Tibial nerve (tissue), 4 donors: ENCODE measurements around the gene LONP1. TPM values are rescaled to one million over a fixed set of nuclear protein-coding genes. Genes with fewer than 3 reads are reported as not detected.

Source experiments
- DNase-seq, 2 donors: peaks; one replicate each; pipeline ENCODE4 v3.0.0-alpha.2; 2019; ENCODE audit warnings: low spot score in 2 of 2
- H3K27ac ChIP-seq, 4 donors: fragments of 200-600 bp; sonication (generic) in 3 of 4; one replicate each; pipeline ENCODE4 v1.5.1; 2017 to 2019; ENCODE audit warnings: mild to moderate bottlenecking in 1 of 4
- H3K27me3 ChIP-seq, 2 donors: fragments of 200-600 bp; sonication (generic) in 1 of 2; one replicate each; pipeline versions ENCODE4 v1.5.1 to v1.6.0; 2017 to 2019
- H3K36me3 ChIP-seq, 3 donors: fragments of 200-600 bp; sonication (generic); one replicate each; pipeline ENCODE4 v1.5.1; 2018 to 2019
- H3K4me1 ChIP-seq, 4 donors: fragments of 200-600 bp; sonication (generic) in 3 of 4; one replicate each; pipeline ENCODE4 v1.5.1; 2017 to 2019
- H3K4me3 ChIP-seq, 4 donors: fragments of 200-600 bp; sonication (generic) in 3 of 4; one replicate each; pipeline ENCODE4 v1.5.1; 2017 to 2019; ENCODE audit warnings: mild to moderate bottlenecking in 1 of 4, moderate library complexity in 1 of 4
- H3K9me3 ChIP-seq, 4 donors: fragments of 200-600 bp; sonication (generic) in 3 of 4; one replicate each; pipeline ENCODE4 v1.5.1; 2017 to 2019
- EP300 ChIP-seq, 2 donors: sonication (generic); formaldehyde crosslinking; IDR thresholded peaks; one replicate each; pipeline ENCODE4 v1.6.1; 2017; ENCODE audit warnings: antibody characterized with exemption in 2 of 2, mild to moderate bottlenecking in 1 of 2
- POLR2A ChIP-seq, 2 donors: fragments of 450-650 bp; IDR thresholded peaks; one replicate each; pipeline ENCODE4 v1.6.1; 2017; ENCODE audit warnings: antibody characterized with exemption in 2 of 2, mild to moderate bottlenecking in 2 of 2, moderate library complexity in 2 of 2
- WGBS, 2 donors: methylation state at CpG; one replicate each; pipeline ENCODE4 v1.1.5; 2018; 5-methylcytosine and 5-hydroxymethylcytosine counted together
- total RNA-seq, 4 donors: library from RNA; depleted of rRNA; stranded (reverse); fragments of >200 nt; gene quantifications; one replicate each; pipeline ENCODE4 v1.1.0, GENCODE V29; 2016
- TF ChIP-seq, protein P1 (sequence below), 5 experiments: fragments of 200-600 bp in 3 of 5; fragments of 450-650 bp in 2 of 5; sonication (generic) in 3 of 5; IDR thresholded peaks; one replicate each; pipeline ENCODE4 v1.5.1; 2016 to 2019; ENCODE audit warnings: antibody characterized with exemption in 5 of 5, mild to moderate bottlenecking in 3 of 5, moderate library complexity in 2 of 5

Gene LONP1
- total RNA-seq, 4 donors from 2014 or later: 107 to 116 (median 110) TPM

DNA sequence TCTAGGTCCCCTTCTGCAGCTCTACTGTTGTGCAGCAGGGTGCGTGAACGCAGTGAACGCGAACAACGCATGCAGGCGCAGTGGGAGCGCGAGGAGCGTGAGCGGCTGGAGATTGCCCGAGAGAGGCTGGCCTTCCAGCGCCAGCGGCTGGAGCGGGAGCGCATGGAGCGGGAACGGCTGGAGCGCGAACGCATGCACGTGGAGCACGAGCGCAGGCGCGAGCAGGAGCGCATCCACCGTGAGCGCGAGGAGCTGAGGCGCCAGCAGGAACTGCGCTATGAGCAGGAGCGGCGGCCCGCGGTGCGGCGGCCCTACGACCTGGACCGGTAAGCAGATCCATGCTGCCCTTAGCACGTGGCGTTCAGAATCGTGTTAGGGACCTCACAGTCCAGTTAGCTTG lies 58.5 kb downstream of the LONP1 start:
- peaks cover 4 to 100% (median 51%) of the 10 kb centered on the region in 3 donors for H3K36me3 ChIP-seq
- no peak overlapping the region for H3K4me3 ChIP-seq
- no peak for TF ChIP-seq EP300 (IDR thresholded peaks at IDR 0.05)
- no peak for TF ChIP-seq POLR2A (IDR thresholded peaks at IDR 0.05)
- TF ChIP-seq, protein P1, sequence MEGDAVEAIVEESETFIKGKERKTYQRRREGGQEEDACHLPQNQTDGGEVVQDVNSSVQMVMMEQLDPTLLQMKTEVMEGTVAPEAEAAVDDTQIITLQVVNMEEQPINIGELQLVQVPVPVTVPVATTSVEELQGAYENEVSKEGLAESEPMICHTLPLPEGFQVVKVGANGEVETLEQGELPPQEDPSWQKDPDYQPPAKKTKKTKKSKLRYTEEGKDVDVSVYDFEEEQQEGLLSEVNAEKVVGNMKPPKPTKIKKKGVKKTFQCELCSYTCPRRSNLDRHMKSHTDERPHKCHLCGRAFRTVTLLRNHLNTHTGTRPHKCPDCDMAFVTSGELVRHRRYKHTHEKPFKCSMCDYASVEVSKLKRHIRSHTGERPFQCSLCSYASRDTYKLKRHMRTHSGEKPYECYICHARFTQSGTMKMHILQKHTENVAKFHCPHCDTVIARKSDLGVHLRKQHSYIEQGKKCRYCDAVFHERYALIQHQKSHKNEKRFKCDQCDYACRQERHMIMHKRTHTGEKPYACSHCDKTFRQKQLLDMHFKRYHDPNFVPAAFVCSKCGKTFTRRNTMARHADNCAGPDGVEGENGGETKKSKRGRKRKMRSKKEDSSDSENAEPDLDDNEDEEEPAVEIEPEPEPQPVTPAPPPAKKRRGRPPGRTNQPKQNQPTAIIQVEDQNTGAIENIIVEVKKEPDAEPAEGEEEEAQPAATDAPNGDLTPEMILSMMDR (IDR thresholded peaks at IDR 0.05): no peak
- no peaks in the 10 kb centered on the region for H3K27me3 ChIP-seq
- no peaks in the 10 kb centered on the region for H3K4me1 ChIP-seq
- DNase-seq: no peak
- 97% methylated on average over 42 of the region's 42 CpGs for WGBS, 2 donors
- H3K27ac ChIP-seq: no peak overlapping the region
- H3K9me3 ChIP-seq: no peaks in the 10 kb centered on the region

DNA sequence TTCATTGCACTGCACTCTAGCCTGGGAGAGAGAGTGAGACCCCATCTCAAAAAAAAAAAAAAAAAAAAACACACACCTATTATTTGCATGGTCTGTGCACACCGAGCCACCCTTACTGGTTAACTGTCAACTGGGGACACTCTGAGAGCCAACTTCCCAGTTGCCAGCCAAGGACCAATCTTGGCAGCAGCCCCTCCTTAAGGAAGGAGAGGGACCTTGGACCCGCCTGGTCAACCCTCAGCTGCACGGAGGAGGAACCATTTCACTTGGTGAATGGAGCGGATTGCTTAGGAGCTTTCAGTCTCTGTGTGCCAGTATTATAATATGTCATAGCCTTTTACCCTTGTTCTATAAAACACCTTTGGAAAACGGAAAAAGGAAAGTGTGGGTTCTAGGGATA lies 64.5 kb downstream of the LONP1 start:
- peaks cover 4 to 100% (median 43%) of the 10 kb centered on the region in 3 donors for H3K36me3 ChIP-seq

DNA sequence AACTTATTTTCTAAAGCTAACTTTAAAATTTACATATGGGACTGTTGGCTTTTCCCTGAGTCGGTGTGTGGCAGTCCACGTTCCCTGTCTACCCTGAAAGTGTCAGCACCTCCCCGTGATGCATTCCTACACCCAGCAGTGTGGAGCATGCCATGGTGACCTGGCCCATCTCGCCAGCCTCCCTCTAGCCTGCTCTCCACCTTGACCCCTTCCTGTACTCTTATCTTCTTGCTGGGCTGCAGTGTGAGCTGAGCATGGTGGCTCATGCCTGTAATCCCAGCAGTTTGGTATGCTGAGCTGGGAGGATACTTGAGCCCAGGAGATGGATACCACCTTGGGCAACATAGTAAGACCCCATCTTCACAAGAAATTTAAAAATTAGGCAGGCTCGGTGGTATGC lies 65.0 kb downstream of the LONP1 start:
- Histone ChIP-seq H3K27ac (no peak overlapping the region), H3K36me3 (peaks cover 5 to 100% (median 45%) of the 10 kb centered on the region in 3 donors), H3K4me1 (no peaks in the 10 kb centered on the region), H3K9me3 (no peaks in the 10 kb centered on the region), H3K4me3 (no peak overlapping the region), H3K27me3 (no peaks in the 10 kb centered on the region)
- 88 to 95% methylated on average over 5 of the region's 5 CpGs for WGBS, 2 donors
- no peak for DNase-seq
- TF ChIP-seq EP300 (IDR thresholded peaks at IDR 0.05): no peak
- no peak for TF ChIP-seq POLR2A (IDR thresholded peaks at IDR 0.05)
- TF ChIP-seq, protein P1 (IDR thresholded peaks at IDR 0.05): no peak

More for the DNA sequence above, 64.5 kb downstream of the LONP1 start:
- Histone ChIP-seq H3K4me1 (no peaks in the 10 kb centered on the region), H3K27ac (no peak overlapping the region), H3K4me3 (no peak overlapping the region), H3K27me3 (no peaks in the 10 kb centered on the region), H3K9me3 (no peaks in the 10 kb centered on the region)
- TF ChIP-seq EP300 (IDR thresholded peaks at IDR 0.05) (no peak), POLR2A (IDR thresholded peaks at IDR 0.05) (no peak)
- TF ChIP-seq, protein P1 (IDR thresholded peaks at IDR 0.05): no peak
- WGBS, 2 donors: 78 to 81% methylated on average over 5 of the region's 5 CpGs
- no peak for DNase-seq

DNA sequence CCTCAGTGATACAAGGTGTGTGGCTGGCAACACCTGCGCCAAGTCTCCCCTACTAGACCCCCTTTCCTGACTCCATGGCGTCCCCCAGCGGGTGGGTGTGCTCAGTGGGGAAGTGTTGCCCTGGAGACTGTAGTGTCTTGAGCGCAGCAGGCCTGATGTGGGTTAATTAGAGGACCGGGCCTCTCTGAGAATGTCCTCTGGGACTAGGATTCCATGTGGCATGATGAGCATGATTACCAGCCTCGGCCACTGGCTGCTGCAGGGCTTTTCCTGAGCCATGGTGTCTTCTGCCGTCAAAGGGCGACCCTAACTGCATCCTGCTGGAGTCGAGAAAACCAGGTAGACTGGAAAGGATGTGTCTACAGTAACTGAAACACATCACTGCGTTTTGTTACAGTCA lies 67.7 kb downstream of the LONP1 start:
- no peak for DNase-seq
- Histone ChIP-seq H3K27ac (no peak overlapping the region), H3K9me3 (no peaks in the 10 kb centered on the region), H3K36me3 (peaks cover 5 to 93% (median 41%) of the 10 kb centered on the region in 3 donors), H3K4me1 (no peaks in the 10 kb centered on the region), H3K4me3 (no peak overlapping the region), H3K27me3 (no peaks in the 10 kb centered on the region)
- WGBS, 2 donors: 88 to 89% methylated on average over 10 of the region's 10 CpGs
- TF ChIP-seq, protein P1 (IDR thresholded peaks at IDR 0.05): no peak
- no peak for TF ChIP-seq POLR2A (IDR thresholded peaks at IDR 0.05)
- TF ChIP-seq EP300 (IDR thresholded peaks at IDR 0.05): no peak

DNA sequence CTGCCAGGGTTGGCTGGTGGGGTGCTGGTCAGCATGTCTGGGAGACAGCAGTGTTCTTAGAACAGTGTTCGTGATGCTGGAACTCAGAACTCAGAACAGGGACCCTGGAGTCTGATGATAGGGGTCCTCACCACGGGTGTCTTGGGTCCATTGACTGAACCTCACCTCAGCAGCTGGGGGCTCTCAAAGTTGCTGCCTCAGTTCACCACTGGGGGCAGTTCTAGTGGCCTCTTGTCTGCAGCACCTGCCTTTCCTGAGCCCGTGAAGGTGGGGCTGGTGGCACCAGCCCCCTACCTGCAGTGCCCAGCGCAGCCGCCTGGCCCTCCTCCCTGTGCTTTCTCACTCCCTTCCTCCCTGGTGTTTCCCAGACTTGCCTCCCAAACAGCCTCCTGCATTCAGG lies 68.6 kb downstream of the LONP1 start:
- no peak overlapping the region for H3K27ac ChIP-seq
- H3K4me1 ChIP-seq: no peaks in the 10 kb centered on the region
- peaks cover 5 to 93% (median 43%) of the 10 kb centered on the region in 3 donors for H3K36me3 ChIP-seq
- DNase-seq: no peak
- H3K9me3 ChIP-seq: no peaks in the 10 kb centered on the region
- no peaks in the 10 kb centered on the region for H3K27me3 ChIP-seq
- TF ChIP-seq EP300 (IDR thresholded peaks at IDR 0.05): no peak
- no peak for TF ChIP-seq POLR2A (IDR thresholded peaks at IDR 0.05)
- TF ChIP-seq, protein P1 (IDR thresholded peaks at IDR 0.05): no peak
- H3K4me3 ChIP-seq: no peak overlapping the region
- WGBS, 2 donors: 89 to 94% methylated on average over 5 of the region's 5 CpGs
